GM21723 (cell line): ENCODE measurements around the gene NSUN5.
"Not testable (repeated sequence)": the region's sequence is repeated elsewhere in the genome, so short reads cannot be mapped to it uniquely, and the experiment has no call there.

Experiments
- ATAC-seq: cut with Tn5 transposase; IDR thresholded peaks from one replicate; pipeline ENCODE4 v1.9.1; 2021; ENCODE audit warnings: mild to moderate bottlenecking, moderate library complexity; ENCODE audit not compliant: unreplicated experiment

The NSUN5 gene

DNA sequence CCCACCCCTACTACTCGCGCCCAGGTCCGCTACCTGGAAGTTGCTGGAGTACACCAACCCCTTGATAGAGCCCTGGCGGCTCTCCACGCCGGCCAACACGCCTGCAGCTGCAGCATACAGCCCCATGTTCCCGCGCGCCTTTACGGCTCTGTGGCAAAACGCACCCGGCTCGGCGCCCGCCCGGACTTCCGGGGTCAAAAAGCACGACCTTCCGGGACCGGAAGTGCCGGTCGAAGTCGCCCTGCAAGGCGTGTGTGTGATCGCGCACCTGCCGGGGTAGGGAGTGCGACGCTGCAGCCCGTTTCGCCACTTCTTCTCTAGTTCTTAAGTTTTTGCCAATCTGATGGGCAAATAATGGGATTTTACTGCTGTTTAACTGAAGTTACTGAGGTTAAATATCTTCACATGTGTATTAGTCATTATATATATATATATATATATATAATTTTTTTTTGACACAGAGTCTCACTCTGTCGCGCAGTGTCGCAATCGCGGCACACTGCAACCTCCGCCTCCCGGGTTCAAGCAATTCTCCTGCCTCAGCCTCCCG, at the start of gene NSUN5:
NSUN5 (minus strand) TSS at position 162 of the 550 bp plus-strand sequence; CDS start at position 126, 36 bp downstream.
- ATAC-seq: peak; percentile 88

DNA sequence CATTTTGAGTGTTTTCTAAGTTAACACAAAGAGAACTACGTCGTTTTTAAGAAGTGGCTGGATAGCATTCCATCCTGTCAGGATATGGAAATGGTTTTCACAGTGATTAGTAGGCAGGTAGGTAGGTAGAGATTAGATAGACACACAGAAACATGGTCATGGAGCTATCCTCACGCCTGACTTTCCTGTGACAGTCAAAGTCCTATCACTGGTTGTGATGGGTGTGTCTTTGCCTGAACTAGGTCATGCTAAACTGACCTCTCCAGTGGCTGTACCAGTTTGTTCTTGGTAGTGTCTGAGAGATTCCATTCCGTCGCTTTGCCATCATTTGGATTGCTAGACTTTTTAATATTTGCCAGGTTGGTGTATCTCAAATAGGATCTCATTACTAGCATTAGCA, 47.5 kb upstream of the NSUN5 start:
- ATAC-seq: no peak

DNA sequence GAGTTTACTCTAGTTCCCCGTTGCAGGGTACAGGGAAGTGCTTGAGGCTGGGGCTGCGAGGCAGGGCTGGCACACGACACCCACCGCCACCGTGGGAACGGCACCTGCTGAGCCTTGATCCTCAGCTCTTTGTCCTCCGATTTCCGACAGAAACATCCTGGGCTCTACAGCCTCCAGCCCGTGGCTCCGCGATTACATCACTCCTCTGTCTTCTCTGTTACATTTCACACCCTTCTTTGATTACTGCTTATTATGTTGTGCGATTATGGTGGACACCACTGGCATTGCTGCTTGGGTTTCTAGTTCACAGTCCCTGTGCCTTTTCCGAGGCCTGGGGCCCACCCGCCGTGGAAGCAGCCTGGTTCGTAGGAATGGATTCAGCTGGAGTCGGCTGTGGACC, 46.2 kb upstream of the NSUN5 start:
- no peak for ATAC-seq

DNA sequence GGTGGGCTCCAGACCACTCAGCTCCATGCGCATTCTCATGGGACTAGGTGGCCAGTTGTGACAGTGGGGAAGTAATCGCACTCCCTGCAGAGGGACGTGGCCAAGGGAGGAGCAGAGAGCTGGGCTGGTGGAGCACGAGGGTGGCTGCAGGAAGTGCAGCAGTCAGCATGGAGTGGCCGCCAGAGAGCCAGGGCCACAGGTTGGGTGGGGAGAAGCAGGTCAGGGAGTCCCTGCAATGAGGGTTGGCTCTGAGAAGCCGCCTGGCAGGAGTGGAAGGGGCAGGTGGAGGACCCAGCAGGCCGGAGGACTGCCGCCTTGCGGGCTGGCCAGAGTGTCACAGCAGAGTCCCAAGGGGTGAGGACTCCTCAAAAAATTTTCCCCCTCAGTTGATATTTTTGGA, 45.6 kb upstream of the NSUN5 start:
- ATAC-seq: no peak

DNA sequence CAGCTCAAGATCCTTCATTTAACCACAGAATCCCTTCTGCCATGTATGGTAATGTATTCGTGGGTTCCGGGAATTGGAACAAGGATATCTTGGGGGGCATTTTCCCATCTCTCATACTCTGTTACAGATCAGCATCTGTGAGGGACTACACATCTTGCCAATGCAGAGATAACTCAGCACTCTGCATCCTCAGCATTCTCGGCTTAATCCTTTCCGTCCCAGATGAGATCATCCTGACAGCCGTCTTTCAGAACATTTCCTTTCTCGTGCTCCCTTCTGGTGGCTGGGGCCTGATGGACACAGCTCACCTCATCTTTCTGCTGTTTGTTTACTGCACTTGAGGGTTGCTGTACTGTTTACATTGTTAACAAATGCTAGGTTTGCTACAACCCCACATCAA, 44.6 kb upstream of the NSUN5 start:
- no peak for ATAC-seq

DNA sequence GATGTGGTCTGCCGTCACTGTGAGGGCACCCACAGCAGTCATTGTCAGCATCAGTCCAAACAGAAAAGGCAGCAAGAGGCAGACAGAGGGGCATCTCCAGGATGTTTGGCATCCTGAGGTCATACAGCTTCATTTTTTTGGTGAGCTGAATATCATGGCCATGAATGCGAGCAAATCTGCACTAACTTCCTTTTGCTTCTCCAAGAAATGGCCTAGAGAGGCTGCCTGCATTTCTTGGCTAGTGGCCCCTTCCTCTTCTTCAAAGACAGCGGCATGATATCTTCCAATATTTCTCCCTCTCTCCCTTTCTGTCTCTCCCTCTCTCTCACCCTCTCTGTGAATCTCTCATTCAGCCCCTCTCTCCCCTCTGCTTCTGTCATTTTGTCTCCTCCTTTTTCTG, 44.2 kb upstream of the NSUN5 start:
- ATAC-seq: no peak

DNA sequence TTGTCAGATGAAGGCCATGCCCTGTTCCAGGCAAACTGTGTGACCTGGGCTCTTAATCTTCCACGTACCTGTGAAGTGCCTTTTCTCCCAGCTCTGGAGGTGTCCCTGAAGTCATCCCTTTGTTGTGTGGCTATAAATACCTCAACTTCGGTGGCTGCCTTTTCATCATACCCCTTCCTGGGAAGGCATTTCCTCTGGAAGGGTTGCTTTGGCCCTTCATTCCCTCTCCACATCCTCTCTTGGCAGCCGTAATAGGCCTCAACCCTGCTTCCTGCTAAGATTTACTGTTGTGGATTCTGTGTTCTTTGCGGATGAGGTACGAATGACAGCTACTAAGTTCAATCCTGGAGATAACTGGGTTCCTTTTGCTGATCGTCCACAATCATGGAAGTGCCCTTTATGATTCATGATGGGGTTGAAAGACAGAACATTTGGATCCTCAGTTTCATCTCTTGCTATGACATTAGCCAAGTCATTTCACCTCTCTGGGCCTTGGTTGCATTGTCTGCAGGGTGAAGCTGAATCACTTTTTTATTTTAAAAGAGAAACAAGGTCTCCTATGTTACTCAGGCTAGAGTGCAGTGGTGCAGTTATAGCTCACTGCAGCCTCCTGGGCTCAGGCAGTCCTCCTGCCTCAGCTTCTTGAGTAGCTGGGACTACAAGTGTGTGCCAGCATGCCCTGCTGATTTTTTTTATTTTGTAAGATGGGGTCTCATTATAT, 43.0 kb upstream of the NSUN5 start:
- ATAC-seq: no peak

DNA sequence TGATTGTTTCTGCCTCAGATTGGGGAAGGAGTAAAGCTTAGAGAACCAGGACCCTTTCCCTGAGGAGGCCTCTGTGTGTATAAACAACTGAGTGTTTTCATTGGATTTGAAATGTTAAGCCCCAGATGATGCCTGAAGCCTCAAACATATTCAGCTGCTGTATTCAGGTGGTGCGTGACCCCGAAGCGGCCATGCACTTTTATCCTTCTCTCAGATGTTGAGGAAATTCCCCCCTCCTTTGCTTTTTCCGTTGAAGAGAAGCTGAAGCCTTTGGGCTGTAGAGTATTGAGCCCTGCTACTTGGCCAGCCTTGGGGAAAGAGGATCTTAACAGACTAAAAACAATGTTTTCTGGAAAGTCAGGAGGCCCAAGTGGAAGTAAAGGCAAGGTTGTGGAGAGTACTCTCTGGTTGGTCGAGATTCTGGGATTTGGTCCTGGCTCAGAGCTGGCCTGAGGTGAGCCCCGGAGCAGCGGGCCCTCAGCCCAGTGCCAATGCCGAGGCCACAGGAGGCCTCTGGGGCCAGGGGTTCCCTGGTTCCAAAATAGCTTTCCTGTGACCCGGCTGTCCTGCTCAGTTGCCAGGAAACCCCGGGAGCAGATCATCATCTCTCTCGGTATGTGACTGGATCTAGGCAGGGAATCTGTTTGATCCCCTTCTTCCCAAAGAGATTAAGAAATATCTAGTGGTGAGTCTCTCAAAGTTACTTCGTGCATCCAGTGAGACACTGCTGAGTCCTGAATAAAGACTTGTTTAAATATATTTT, 41.9 kb upstream of the NSUN5 start:
- no peak for ATAC-seq

DNA sequence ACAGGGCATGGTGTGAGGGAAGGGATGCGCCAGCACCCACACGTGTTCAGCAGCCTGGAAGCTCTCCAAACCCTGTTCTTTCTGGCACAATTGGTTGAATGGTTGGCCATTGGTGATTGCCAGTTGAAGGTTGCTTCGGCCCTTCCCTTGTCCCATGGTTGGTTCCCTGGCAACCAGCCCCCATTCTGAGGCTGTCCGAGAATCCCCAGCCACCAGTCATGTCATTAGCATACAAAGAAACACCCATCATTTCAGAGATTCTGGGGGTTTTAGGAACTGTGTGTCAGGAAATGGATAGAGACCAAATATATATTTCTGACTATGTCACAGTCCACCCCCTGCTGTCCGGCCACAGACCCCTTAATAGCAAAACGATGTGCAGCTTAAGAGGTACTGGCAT, 41.1 kb upstream of the NSUN5 start:
- ATAC-seq: no peak

DNA sequence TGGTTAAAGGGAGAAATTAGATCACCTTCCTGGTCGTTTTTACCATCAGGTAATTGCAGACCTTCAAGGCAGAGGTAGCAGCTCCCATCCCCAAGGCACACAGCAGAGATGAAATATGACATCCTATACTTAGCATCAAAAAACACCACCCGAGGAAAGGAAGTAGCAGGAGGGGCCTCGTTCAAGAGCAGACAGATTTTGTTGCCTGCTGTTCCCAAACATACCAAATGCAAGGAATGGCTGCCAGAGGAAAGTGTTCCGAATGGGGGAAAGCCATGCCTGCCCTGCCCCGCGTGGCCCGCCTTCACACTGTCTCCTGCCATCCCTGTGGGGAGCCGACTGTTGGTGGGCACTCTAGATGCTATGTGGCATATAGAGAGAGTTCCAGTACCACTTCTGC, 37.3 kb upstream of the NSUN5 start:
- no peak for ATAC-seq

DNA sequence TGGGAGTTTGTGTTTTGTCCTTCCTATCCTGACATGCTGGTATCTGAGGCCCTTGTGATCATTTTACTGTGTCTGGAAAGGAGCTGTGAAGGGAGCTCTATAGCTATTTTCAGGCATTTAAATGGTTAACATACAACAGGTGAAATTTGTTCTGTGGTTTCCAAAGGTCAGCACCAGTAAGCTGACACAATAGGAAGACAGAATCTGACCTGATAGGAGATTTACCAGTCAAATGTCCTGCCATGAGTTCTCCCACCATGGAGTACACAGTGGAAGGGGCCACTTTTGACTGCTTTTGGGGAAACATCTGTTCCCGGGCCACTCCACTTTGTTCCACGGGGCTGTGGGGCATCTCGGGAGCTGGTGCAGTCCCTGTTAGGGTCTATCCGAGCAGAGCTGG, 36.9 kb upstream of the NSUN5 start:
- ATAC-seq: no peak

DNA sequence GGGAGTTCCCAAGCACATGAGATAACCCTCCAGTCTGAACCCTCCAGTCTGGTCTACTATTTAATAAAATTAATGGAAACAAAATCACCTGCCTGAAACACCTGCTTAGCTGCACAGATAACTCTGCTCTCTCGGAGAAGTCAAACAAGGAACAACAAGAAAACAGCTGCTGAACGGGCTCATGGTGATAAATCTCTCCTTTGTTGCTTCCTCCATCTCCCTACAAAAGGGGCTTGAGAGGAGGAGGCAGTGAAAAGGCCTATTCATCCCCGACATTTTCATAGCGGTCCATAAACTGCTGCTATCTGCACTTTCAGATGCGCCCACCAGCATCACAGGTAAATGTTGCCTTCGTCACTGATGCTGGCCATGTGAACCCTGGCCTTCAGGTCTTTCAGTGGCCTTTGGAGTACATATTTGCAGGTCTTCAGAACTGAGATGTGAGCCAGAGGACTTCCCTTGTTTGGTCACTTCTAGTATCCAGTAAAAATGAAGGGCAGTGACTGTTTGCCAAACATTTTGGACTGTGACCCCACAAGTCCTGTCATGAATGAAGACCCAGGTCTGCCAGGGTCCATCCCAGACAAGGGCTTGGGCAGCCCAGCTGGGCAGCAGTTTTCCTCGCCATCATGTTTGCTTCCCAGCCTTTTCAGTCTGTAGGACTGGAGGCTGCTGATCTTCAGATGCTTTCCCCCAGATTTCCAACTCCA, 35.2 kb upstream of the NSUN5 start:
- ATAC-seq: no peak

DNA sequence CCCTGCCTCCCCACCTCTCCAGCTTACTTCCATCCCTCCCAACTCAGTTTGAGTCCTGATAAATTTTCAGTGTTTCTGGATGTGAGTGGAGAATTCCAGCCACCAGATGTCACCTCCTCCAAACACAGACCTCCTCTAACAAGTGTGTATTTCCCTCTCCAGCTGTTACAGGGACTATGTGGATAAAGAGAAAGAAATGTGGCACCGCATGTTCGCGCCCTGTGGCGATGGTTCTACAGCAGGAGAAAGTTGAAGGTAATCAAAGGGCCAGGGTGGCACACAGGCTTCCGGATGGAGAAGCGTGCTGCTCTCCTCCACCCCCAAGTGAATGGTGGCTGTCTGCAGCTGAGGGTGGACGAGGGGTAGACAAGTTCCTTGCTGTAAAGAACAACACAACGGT, 34.0 kb upstream of the NSUN5 start:
- no peak for ATAC-seq

DNA sequence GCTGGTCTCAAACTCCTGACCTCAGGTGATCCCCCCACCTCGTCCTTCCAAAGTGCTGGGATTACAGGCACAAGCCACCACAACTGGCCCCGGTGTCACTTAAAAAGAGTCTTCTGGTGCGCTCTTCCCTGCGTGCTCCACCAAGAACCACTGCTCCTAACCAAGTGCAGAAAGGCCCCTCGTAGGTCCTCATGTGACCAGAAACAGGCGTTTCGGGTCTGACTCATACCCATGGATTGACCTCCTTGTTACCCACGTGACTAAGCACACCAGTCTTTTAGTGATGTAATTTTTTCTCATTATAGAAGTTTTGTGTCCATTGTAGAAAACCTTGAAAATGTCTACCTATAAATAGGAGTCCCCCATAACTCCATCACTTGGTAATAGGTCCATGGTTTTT, 33.3 kb upstream of the NSUN5 start:
- no peak for ATAC-seq

DNA sequence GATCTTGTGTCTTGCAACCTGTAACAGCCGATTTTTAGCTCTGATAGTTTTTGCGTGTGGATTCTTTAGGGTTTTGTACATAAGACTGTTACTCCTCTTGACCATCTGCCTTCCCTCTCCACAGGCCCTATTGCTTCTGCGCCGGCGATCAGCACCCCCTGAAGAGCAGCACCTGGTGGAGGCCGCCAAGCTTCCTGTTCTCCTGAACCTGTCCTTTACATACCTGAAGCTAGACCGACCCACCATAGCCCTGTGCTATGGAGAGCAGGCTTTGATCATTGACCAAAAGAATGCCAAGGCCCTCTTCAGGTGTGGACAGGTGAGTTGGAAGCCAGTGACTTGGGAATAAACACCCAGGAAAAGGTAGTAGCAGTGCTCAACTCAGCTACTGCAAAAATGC, 31.9 kb upstream of the NSUN5 start:
- ATAC-seq: no peak

DNA sequence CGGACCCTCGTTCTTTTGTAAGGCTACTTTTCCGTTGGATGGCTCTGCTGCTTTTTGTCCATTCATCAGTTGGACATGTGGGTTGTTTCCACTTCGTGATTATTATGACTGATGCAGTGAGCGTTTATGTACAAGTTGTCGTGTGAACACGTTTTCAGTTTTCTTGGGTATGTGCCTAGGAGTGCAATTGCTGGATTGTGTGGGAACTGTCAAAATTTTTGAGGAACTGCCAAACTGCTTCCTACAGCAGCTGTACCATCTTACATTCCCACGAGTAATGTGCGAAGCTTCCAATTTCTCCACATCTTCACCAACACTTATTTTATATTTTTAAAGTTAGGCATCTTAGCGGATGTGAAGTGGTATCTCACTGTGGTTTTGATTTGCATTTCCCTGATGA, 29.7 kb upstream of the NSUN5 start:
- ATAC-seq: no peak

DNA sequence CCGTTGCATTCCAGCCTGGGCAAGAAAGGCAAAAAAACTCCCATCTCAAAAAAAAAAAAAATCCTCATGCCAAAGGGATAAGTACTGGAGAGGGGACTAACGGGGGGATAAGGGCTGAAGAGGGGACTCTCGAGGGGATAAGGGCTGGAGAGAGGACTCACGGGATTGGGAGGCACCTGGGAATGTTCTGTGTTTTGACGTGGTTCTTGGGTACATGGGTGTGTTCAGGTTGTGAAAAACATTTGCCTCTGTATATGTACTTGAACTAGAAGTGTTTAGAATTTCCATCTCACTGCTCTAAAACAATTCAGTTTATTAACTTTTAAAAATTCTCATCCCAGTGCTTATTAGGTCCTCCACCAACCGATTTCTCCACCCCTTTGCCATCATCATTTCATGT, 23.8 kb upstream of the NSUN5 start:
- ATAC-seq: no peak

DNA sequence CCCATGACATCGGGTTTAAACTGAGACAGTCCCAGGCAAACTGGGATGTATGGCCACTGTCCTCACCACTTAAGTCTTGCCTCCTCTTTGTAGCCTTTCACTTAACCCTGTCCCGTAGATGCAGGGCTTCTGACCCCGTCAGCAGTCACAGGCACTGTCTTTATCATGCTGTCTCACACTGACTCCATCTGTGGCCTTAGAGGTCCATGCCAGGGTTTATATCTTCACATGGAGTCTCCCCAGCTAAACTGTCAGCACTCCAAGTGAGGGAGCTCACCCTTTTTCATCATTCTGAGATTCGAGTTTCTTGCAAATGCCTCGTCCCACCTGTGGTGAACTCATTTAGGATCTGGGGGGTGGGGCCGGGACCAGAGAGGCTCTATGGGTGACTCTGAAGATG, 22.1 kb upstream of the NSUN5 start:
- no peak for ATAC-seq

DNA sequence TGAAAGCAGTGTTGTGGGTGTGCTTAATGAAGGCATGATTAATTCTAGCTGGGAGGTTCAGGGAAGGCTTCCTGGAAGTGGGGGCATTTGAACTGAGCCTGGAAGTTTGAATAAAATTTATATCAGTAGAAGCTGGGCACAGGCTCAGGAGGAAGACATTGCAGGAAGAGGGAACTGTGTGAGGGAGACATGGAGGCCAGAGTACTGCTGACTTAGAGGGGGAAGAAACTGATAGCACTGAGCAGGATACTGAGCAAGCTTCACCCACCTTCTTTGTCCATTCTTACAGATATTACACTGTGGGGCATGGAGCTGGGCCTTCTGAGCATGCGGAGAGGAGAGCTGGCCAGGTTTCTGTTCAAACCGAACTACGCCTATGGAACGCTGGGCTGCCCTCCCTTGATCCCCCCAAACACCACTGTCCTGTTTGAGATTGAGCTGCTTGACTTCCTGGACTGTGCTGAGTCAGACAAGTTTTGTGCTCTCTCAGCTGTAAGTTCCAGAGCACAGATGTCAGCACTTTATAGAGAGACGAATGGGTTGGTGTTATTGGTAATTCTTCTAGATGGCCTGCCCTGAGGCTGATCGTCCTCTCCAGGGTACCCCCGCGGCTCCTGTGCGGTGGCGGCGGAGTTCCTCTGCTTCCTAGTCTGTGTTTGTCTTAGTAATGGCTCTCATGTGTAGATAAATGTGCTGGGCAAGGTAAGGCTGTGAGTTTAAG, 21.4 kb upstream of the NSUN5 start:
- ATAC-seq: no peak

DNA sequence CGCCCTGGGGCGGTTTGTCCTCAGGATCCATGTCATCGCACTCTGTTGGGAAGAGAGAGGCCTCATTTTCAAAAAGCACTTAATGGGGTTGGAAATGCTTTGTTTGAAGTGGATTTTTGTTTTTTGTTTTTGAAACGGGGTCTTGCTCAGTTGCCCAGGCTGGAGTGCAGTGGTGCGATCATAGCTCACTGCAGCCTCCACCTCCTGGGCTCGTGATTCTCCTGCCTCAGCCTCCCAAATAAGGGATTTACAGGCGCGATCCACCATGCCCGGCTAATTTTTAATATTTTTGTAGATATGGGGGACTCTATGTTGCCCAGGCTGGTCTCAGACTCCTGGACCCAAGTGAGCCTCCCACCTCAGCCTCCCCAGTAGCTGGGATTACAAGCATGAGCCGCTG, 20.1 kb upstream of the NSUN5 start:
- no peak for ATAC-seq

DNA sequence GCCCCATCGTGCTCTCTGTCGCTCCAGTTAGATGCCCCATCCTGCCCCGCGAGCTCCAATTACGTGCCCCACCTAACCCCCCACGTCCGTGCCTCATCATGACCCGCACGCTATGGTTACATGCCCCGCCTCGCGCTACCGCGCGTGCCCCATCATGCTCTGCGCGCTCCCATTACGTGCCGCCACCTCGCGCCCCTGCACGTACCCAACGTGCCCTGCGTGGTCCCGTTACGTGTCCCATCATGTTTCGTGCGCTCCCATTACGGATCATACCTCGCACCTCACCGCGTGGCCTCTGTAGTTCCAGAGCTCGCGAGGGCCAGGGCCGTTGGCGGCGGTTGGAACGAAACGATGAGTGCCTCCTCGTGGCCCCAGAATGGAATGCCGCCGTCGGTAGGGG, 19.3 kb upstream of the NSUN5 start, which contains the start of the genes FKBP6 and TRIM50:
FKBP6 (plus strand) TSS at position 240 of the 400 bp plus-strand sequence. CDS start 268 bp downstream, outside the sequence.
TRIM50 (minus strand) TSS at position 161 of the 400 bp plus-strand sequence. CDS start 3,295 bp downstream, outside the sequence.
- ATAC-seq: not testable (repeated sequence)
